ENCODE results near the gene CACNA1A. TPM values are rescaled to one million over a fixed set of nuclear protein-coding genes. Genes with fewer than 3 reads are reported as not detected.

CACNA1A gene
- 0.41 to 0.58 TPM (median 0.42 TPM) in 3 replicates for total RNA-seq
- long read RNA-seq, partial matches to known transcripts, result 0 of 2 reads
- long read RNA-seq, other reads (novel, unspliced or antisense), result 2 of 2 reads

- DNase-seq (ENCODE audit: low spot score), result no peak
- H3K4me3 Mint-ChIP-seq (ENCODE audit: unreplicated experiment), result peak within 1 kb of the TSS; percentile 40
- peaks cover 1% of the 10 kb centered on the region for H3K36me3 Mint-ChIP-seq (ENCODE audit: low read depth)
- H3K9me3 Mint-ChIP-seq (ENCODE audit: low read depth), result peaks cover 8% of the 10 kb centered on the region
- peaks cover 62% of the 10 kb centered on the region for H3K27me3 Mint-ChIP-seq (ENCODE audit: low read depth)
- no peak within 1 kb of the TSS for H3K27ac Mint-ChIP-seq (ENCODE audit: unreplicated experiment)
- H3K4me1 Mint-ChIP-seq (ENCODE audit: low read depth), result peaks cover 4% of the 10 kb centered on the region
- no peak for TF ChIP-seq CTCF (IDR thresholded peaks at IDR 0.05)
Measured at GRCh38 chr19:13506471-13506820, at the start of gene CACNA1A. CACNA1A (minus strand) TSS chr19:13506479; CDS start chr19:13506224, 255 bp downstream.

- Mint-ChIP-seq H3K9me3 (ENCODE audit: low read depth) (no peaks in the 10 kb centered on the region), H3K27me3 (ENCODE audit: low read depth) (peaks cover 41% of the 10 kb centered on the region), H3K36me3 (ENCODE audit: low read depth) (peaks cover 2% of the 10 kb centered on the region), H3K27ac (ENCODE audit: unreplicated experiment) (no peak overlapping the region), H3K4me1 (ENCODE audit: low read depth) (no peaks in the 10 kb centered on the region), H3K4me3 (ENCODE audit: unreplicated experiment) (no peak overlapping the region)
- no peak for DNase-seq (ENCODE audit: low spot score)
- TF ChIP-seq CTCF (IDR thresholded peaks at IDR 0.05), result no peak
Measured at GRCh38 chr19:13554506-13555240, 48.4 kb upstream of the CACNA1A start.

GRCh38 chr19:13553880-13554400 is 47.7 kb upstream of the CACNA1A start:
- peaks cover 44% of the 10 kb centered on the region for H3K27me3 Mint-ChIP-seq (ENCODE audit: low read depth)
- H3K4me3 Mint-ChIP-seq (ENCODE audit: unreplicated experiment), result no peak overlapping the region
- H3K4me1 Mint-ChIP-seq (ENCODE audit: low read depth), result no peaks in the 10 kb centered on the region
- DNase-seq (ENCODE audit: low spot score), result no peak
- no peak for TF ChIP-seq CTCF (IDR thresholded peaks at IDR 0.05)
- peaks cover 2% of the 10 kb centered on the region for H3K36me3 Mint-ChIP-seq (ENCODE audit: low read depth)
- H3K9me3 Mint-ChIP-seq (ENCODE audit: low read depth), result no peaks in the 10 kb centered on the region
- no peak overlapping the region for H3K27ac Mint-ChIP-seq (ENCODE audit: unreplicated experiment)

- no peaks in the 10 kb centered on the region for H3K4me1 Mint-ChIP-seq (ENCODE audit: low read depth)
- H3K27me3 Mint-ChIP-seq (ENCODE audit: low read depth), result peaks cover 20% of the 10 kb centered on the region
- no peak for TF ChIP-seq CTCF (IDR thresholded peaks at IDR 0.05)
- H3K9me3 Mint-ChIP-seq (ENCODE audit: low read depth), result peaks cover 5% of the 10 kb centered on the region
- DNase-seq (ENCODE audit: low spot score), result no peak
- H3K27ac Mint-ChIP-seq (ENCODE audit: unreplicated experiment), result no peak overlapping the region
- H3K36me3 Mint-ChIP-seq (ENCODE audit: low read depth), result no peaks in the 10 kb centered on the region
- no peak overlapping the region for H3K4me3 Mint-ChIP-seq (ENCODE audit: unreplicated experiment)
Measured at GRCh38 chr19:13548131-13548530, 41.9 kb upstream of the CACNA1A start.

- peaks cover 25% of the 10 kb centered on the region for H3K27me3 Mint-ChIP-seq (ENCODE audit: low read depth)
Measured at GRCh38 chr19:13547102-13547501, 40.8 kb upstream of the CACNA1A start.

More at GRCh38 chr19:13547102-13547501, 40.8 kb upstream of the CACNA1A start:
- no peak overlapping the region for H3K27ac Mint-ChIP-seq (ENCODE audit: unreplicated experiment)
- no peaks in the 10 kb centered on the region for H3K36me3 Mint-ChIP-seq (ENCODE audit: low read depth)
- no peak overlapping the region for H3K4me3 Mint-ChIP-seq (ENCODE audit: unreplicated experiment)
- H3K4me1 Mint-ChIP-seq (ENCODE audit: low read depth), result no peaks in the 10 kb centered on the region
- H3K9me3 Mint-ChIP-seq (ENCODE audit: low read depth), result peaks cover 5% of the 10 kb centered on the region
- TF ChIP-seq CTCF (IDR thresholded peaks at IDR 0.05), result no peak
- DNase-seq (ENCODE audit: low spot score), result no peak

Data from chondrocyte (in vitro differentiated cells).